BE2C (cell line): ENCODE results near the gene UGT1A10.

Experiments used
- DNase-seq: peaks from one replicate; pipeline ENCODE4 v3.0.0-alpha.2; 2020
- H3K27me3 ChIP-seq: fragments of 250-450 bp; sonication (Bioruptor Pico); 2 replicates; pipeline ENCODE4 v1.5.1; 2020; ENCODE audit warnings: mild to moderate bottlenecking
- H3K36me3 ChIP-seq: fragments of 250-450 bp; sonication (Bioruptor Pico); 2 replicates; pipeline ENCODE4 v1.5.1; 2020; ENCODE audit warnings: mild to moderate bottlenecking
- H3K4me1 ChIP-seq: fragments of 250-450 bp; sonication (Bioruptor Pico); 2 replicates; pipeline ENCODE4 v1.5.1; 2020
- H3K4me3 ChIP-seq: 2 replicates; pipeline ENCODE4 v1.5.1; 2011; ENCODE audit warnings: low read depth, low read length
- H3K9me3 ChIP-seq: fragments of 250-450 bp; sonication (Bioruptor Pico); 2 replicates; pipeline ENCODE4 v1.5.1; 2020
- TF ChIP-seq, protein P1 (sequence below): IDR thresholded peaks from 2 replicates; pipeline ENCODE4 v1.5.1; 2012; ENCODE audit warnings: mild to moderate bottlenecking, low read depth, low read length

UGT1A10 gene

DNA sequence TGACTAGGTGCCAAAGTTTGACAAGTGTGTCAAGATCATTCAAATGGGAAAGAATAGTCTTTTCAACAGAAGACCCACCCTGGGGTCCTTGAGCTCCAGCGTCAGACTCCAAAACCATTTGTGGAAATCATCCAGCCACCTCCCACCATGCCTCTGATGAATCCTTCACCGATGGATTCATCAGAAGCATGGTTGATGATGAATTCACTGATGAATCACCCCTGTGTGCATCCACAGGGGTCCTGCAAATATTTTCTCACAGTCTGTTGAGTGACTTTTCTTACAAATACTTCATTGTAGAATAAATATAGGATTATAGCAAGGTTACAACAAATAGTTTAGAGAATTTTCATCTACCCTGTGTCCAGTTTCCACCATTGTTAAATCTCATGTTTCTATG, 39.8 kb downstream of the UGT1A10 start:
- DNase-seq, result no peak
- no peaks in the 10 kb centered on the region for H3K27me3 ChIP-seq
- TF ChIP-seq, protein P1, sequence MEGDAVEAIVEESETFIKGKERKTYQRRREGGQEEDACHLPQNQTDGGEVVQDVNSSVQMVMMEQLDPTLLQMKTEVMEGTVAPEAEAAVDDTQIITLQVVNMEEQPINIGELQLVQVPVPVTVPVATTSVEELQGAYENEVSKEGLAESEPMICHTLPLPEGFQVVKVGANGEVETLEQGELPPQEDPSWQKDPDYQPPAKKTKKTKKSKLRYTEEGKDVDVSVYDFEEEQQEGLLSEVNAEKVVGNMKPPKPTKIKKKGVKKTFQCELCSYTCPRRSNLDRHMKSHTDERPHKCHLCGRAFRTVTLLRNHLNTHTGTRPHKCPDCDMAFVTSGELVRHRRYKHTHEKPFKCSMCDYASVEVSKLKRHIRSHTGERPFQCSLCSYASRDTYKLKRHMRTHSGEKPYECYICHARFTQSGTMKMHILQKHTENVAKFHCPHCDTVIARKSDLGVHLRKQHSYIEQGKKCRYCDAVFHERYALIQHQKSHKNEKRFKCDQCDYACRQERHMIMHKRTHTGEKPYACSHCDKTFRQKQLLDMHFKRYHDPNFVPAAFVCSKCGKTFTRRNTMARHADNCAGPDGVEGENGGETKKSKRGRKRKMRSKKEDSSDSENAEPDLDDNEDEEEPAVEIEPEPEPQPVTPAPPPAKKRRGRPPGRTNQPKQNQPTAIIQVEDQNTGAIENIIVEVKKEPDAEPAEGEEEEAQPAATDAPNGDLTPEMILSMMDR, result no peak
- no peak overlapping the region for H3K4me3 ChIP-seq
- H3K36me3 ChIP-seq, result no peaks in the 10 kb centered on the region
- H3K4me1 ChIP-seq, result no peaks in the 10 kb centered on the region
- no peaks in the 10 kb centered on the region for H3K9me3 ChIP-seq

DNA sequence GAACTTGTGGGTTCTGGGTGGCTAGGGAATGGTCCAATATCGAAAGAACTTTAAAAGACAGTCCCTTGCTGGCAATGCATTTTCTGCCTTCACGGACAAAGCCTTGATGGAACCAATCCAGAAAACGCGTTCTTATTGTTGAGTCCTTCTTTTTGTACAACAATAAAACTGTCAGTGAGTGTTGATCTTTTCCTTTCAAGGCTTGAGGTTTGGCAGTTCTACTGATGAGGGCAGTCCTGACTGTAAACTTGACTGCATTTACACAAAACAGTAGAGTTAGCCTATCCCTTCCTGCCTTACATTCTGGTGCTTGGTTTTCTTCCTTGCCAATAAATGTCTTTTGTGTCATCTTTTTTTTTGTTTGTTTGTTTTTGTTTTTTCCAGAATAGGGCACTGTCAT, 42.9 kb downstream of the UGT1A10 start:
- TF ChIP-seq, protein P1, result no peak
- no peaks in the 10 kb centered on the region for H3K36me3 ChIP-seq
- DNase-seq, result no peak

DNA sequence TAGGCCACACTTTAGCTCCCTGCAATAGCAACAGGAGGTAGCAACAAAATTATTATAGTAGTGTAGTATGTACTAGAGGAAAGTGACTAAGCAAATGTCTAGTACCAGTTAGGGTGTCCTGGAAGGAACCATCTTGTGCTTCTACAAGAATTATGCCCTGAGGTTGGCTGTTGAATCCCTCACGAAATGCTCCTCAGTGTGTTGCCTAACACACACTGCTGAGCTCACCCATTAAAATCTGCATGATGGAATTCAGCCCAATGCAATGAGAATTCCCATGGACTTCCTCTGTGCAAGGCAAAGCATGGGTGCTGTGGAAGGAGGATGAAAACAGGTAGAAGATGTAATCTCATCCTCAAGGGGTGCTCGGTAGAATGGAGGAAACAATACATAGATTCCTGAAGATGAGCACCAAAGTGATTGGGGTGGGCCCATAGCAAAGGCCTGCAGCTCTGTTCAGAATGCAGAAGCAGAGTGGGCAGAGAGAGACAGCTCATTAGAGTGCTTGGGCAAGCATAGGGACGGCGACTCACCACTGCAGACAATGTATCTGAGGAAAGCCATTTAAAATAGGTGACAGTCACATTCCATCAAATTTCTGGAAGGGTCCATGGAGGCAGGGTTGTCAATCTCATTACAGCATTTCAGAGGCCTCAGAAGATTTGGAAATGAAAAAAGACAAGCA, 44.3 kb downstream of the UGT1A10 start:
- TF ChIP-seq, protein P1, result no peak
- Histone ChIP-seq H3K27me3 (no peaks in the 10 kb centered on the region), H3K9me3 (no peaks in the 10 kb centered on the region), H3K4me3 (no peak overlapping the region), H3K4me1 (no peaks in the 10 kb centered on the region), H3K36me3 (no peaks in the 10 kb centered on the region)
- DNase-seq, result no peak

More for the DNA sequence above, 42.9 kb downstream of the UGT1A10 start:
- Histone ChIP-seq H3K9me3 (no peaks in the 10 kb centered on the region), H3K27me3 (no peaks in the 10 kb centered on the region), H3K4me1 (no peaks in the 10 kb centered on the region), H3K4me3 (no peak overlapping the region)

DNA sequence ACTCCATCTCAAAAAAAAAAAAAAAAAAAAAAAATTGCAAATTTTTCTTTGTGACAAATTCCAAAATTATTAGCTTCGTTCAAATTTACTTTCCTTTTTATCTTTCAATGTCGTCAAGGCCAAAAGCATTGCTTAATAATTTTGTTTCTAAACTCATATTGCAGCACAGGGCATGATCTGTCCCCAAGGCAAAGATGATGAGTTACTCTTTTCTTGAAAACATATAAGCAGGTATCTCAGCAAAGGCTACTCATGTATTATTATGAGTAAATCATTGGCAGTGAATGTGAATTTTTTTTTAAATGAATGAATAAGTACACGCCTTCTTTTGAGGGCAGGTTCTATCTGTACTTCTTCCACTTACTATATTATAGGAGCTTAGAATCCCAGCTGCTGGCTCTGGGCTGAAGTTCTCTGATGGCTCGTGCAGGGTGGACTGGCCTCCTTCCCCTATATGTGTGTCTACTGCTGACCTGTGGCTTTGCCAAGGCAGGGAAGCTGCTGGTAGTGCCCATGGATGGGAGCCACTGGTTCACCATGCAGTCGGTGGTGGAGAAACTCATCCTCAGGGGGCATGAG, 45.4 kb downstream of the UGT1A10 start, which contains the start of gene UGT1A7:
Gene UGT1A7 (plus strand): TSS at position 381 of the 579 bp plus-strand sequence. CDS start 37 bp downstream, at position 418.
- no peak for DNase-seq
- TF ChIP-seq, protein P1, result no peak
- H3K9me3 ChIP-seq, result no peaks in the 10 kb centered on the region
- H3K36me3 ChIP-seq, result no peaks in the 10 kb centered on the region
- H3K27me3 ChIP-seq, result no peaks in the 10 kb centered on the region
- H3K4me3 ChIP-seq, result no peak within 1 kb of the TSS
- no peaks in the 10 kb centered on the region for H3K4me1 ChIP-seq

DNA sequence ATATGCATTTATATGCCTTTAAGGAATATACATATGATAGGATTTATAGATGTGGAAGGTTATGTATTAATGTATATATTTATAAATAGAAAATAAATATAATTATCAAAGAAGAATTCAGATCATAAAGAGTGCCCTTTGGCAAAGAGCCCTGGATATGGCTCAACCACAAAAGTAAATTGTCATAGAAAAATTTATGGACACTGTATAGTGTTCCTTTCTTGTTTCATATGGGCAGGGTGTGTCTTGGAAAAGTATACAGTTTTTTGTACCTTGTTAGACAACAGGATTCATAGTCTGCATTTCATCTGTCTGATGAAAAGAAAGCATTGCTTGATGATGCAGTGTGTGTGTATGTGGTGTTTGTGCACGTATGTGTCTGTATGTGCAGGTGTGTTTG, 48.4 kb downstream of the UGT1A10 start:
- Histone ChIP-seq H3K9me3 (no peaks in the 10 kb centered on the region), H3K27me3 (no peaks in the 10 kb centered on the region), H3K4me3 (no peak overlapping the region), H3K4me1 (no peaks in the 10 kb centered on the region), H3K36me3 (no peaks in the 10 kb centered on the region)
- TF ChIP-seq, protein P1, result no peak
- no peak for DNase-seq

DNA sequence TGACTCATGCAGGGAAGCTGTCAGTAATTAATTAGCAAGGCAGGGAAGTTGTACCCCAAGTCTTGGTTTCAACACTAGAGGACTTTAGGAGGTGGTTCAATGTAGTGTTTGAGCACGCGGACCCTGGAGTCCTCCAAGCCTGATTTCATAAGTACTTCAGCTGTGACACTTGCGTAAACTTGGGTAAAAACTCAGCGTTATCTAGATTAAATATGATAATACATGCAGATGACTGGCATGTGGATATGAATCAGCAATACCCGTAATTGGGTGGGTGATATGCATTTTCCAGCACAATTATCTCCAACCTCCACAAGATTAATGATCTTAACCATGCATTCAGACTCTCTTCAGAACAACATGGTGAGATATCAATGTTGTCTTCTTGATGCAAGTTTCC, 50.7 kb downstream of the UGT1A10 start:
- TF ChIP-seq, protein P1, result no peak
- no peak for DNase-seq

More for the DNA sequence above, 50.7 kb downstream of the UGT1A10 start:
- Histone ChIP-seq H3K4me3 (no peak overlapping the region), H3K9me3 (no peaks in the 10 kb centered on the region), H3K4me1 (no peaks in the 10 kb centered on the region), H3K27me3 (no peaks in the 10 kb centered on the region), H3K36me3 (no peaks in the 10 kb centered on the region)
